Left ventricle myocardium inferior (tissue), 1 donor: ENCODE measurements around the gene TAF5. TPM values are rescaled to one million over a fixed set of nuclear protein-coding genes. Genes with fewer than 3 reads are reported as not detected.

Source experiments
- DNase-seq: peaks from one replicate; pipeline ENCODE4 v3.0.0-alpha.2; 2020
- H3K27ac ChIP-seq: fragments of 200-600 bp; replicated peaks from 2 replicates; pipeline ENCODE4 v1.8.0; 2021
- H3K27me3 ChIP-seq: fragments of 200-600 bp; 2 replicates; pipeline ENCODE4 v1.8.0; 2021; ENCODE audit warnings: low read depth
- H3K36me3 ChIP-seq: fragments of 200-600 bp; 2 replicates; pipeline ENCODE4 v1.8.0; 2021
- H3K4me1 ChIP-seq: fragments of 200-600 bp; 2 replicates; pipeline ENCODE4 v1.8.0; 2021
- H3K4me3 ChIP-seq: fragments of 200-600 bp; 2 replicates; pipeline ENCODE4 v1.8.0; 2021; ENCODE audit warnings: mild to moderate bottlenecking, moderate library complexity
- H3K9me3 ChIP-seq: fragments of 200-600 bp; replicated peaks from 2 replicates; pipeline ENCODE4 v1.8.0; 2021
- CTCF ChIP-seq: fragments of 200-600 bp; IDR thresholded peaks from 2 replicates; pipeline ENCODE4 v1.8.0; 2021; ENCODE audit warnings: antibody characterized with exemption, mild to moderate bottlenecking, borderline replicate concordance
- intact Hi-C: fragments of 100-400 bp; cut with micrococcal nuclease; formaldehyde crosslinking; loops from one replicate; pipeline ENCODE4 v1.11.0; 2022
- long read RNA-seq: library from polyadenylated mRNA; unstranded; transcript quantifications from one replicate; pipeline ENCODE4 v2.0.0, GENCODE V29; 2021
- total RNA-seq: library from RNA; stranded (reverse); fragmentation: NEBNext Ultra II Directional; extraction: Animal tissue kit (Norgen Biotek cat#: 25700); gene quantifications from one replicate; pipeline ENCODE4 v1.2.1, GENCODE V29; 2021
- donor health status: DM: no; HTN: yes; CAD: no; lungs with severe emphysema.

The TAF5 gene
- 2.4 TPM for total RNA-seq
- long read RNA-seq, transcript TAF5-201 (11 exons, 3,268 nt): major isoform, 17 of 18 reads
- long read RNA-seq, partial matches to known transcripts: 0 of 18 reads
- long read RNA-seq, other reads (novel, unspliced or antisense): 1 of 18 reads

- Histone ChIP-seq H3K4me1 (peaks cover 38% of the 10 kb centered on the region), H3K27me3 (no peaks in the 10 kb centered on the region), H3K27ac (peak within 1 kb of the TSS; percentile 90), H3K9me3 (no peaks in the 10 kb centered on the region), H3K4me3 (peak within 1 kb of the TSS; percentile 92), H3K36me3 (peaks cover under 1% of the 10 kb centered on the region)
- intact Hi-C loops: no loop called here
- peak; percentile 91 for DNase-seq
- no peak for TF ChIP-seq CTCF
Observed at GRCh38 chr10:103367782-103368518, at the start of gene TAF5. TSS of gene TAF5 (plus strand) at chr10:103367976. CDS start at chr10:103367990, 14 bp downstream.

GRCh38 chr10:103327906-103328305, 39.9 kb upstream of the TAF5 start:
- no peak overlapping the region for H3K27ac ChIP-seq
- no peak for DNase-seq
- H3K4me1 ChIP-seq: no peaks in the 10 kb centered on the region
- H3K27me3 ChIP-seq: no peaks in the 10 kb centered on the region
- no peaks in the 10 kb centered on the region for H3K9me3 ChIP-seq
- TF ChIP-seq CTCF: no peak
- intact Hi-C loops: no loop called here
- no peak overlapping the region for H3K4me3 ChIP-seq
- peaks cover 79% of the 10 kb centered on the region for H3K36me3 ChIP-seq

- H3K4me1 ChIP-seq: no peaks in the 10 kb centered on the region
- no peak for DNase-seq
- peak; percentile 69 for TF ChIP-seq CTCF
- no peaks in the 10 kb centered on the region for H3K9me3 ChIP-seq
- no peak overlapping the region for H3K4me3 ChIP-seq
- peaks cover 49% of the 10 kb centered on the region for H3K36me3 ChIP-seq
- intact Hi-C loops: no loop called here
- no peaks in the 10 kb centered on the region for H3K27me3 ChIP-seq
- H3K27ac ChIP-seq: no peak overlapping the region
Observed at GRCh38 chr10:103333934-103334520, 33.7 kb upstream of the TAF5 start.

- no peak for DNase-seq
- Histone ChIP-seq H3K9me3 (no peaks in the 10 kb centered on the region), H3K36me3 (peaks cover 49% of the 10 kb centered on the region), H3K4me1 (no peaks in the 10 kb centered on the region), H3K27me3 (no peaks in the 10 kb centered on the region), H3K4me3 (no peak overlapping the region), H3K27ac (no peak overlapping the region)
- intact Hi-C loops: no loop called here
- no peak for TF ChIP-seq CTCF
Observed at GRCh38 chr10:103334567-103334966, 33.2 kb upstream of the TAF5 start.

- Histone ChIP-seq H3K9me3 (no peaks in the 10 kb centered on the region), H3K4me3 (no peak overlapping the region), H3K27ac (no peak overlapping the region), H3K27me3 (no peaks in the 10 kb centered on the region), H3K36me3 (peaks cover 39% of the 10 kb centered on the region), H3K4me1 (no peaks in the 10 kb centered on the region)
- intact Hi-C loops: no loop called here
- no peak for DNase-seq
- no peak for TF ChIP-seq CTCF
Observed at GRCh38 chr10:103336370-103336769, 31.4 kb upstream of the TAF5 start.
